HepG2 (cell line): ENCODE data around the gene TDRD1. TPM values are rescaled to one million over a fixed set of nuclear protein-coding genes. Genes with fewer than 3 reads are reported as not detected.
A peak's percentile ranks its signal among the peaks of the same experiment; 100 is the strongest.

Experiments
- ATAC-seq: fragments of 200-7000 bp; cut with Tn5 transposase; 3 replicates; pipeline ENCODE4 v1.9.1; 2020; ENCODE audit warnings: mild to moderate bottlenecking, moderate library complexity
- Bru-seq: library from RNA; stranded (reverse); fragments of 400-500 nt; gene quantifications from one replicate; lab custom pipeline; 2021; lab: Mats Ljungman, UMichigan
- BruChase-seq, 2 experiments: library from RNA; stranded (reverse); fragments of 400-500 nt; gene quantifications; one replicate each; lab custom pipeline; 2021; lab: Mats Ljungman, UMichigan
- BruUV-seq: library from RNA; stranded (reverse); fragments of 400-500 nt; replicated peaks from 2 replicates; lab custom pipeline; 2021; lab: Mats Ljungman, UMichigan
- CTCF ChIA-PET: fragments of 300-600 bp; formaldehyde crosslinking; extraction: SDS; loops from one replicate; lab custom pipeline; 2021; ENCODE audit warnings: low total read pairs, inconsistent platforms, low intra/inter-chr PET ratio; lab: Yijun Ruan, JAX
- POLR2A ChIA-PET: fragments of 350-600 bp; sonication (Branson Sonifier 250); formaldehyde crosslinking; loops from one replicate; lab custom pipeline; 2020; ENCODE audit warnings: antibody characterized with exemption, inconsistent platforms; lab: Yijun Ruan, JAX
- DNase-seq: peaks from one replicate; pipeline ENCODE4 v3.0.0-alpha.2; 2015; ENCODE audit warnings: low spot score
- FAIRE-seq: peaks from 3 replicates; lab custom pipeline; 2011; peaks lifted over from hg19 to GRCh38; lab: Jason Lieb, UNC
- H2AFZ ChIP-seq: one replicate; pipeline ENCODE4 v1.6.1; 2011; ENCODE audit warnings: low read length, inconsistent platforms
- H3K27ac ChIP-seq: fragments of 300-600 bp; 3 replicates; pipeline ENCODE4 v1.8.0; 2011; ENCODE audit warnings: mixed run types, mild to moderate bottlenecking, mixed read lengths, low read length, inconsistent platforms; ENCODE audit not compliant: insufficient read depth; ENCODE audit errors: extremely low read length
- H3K27me3 ChIP-seq, 2 experiments: fragments of 200-600 bp in 1 of 2; 2 replicates in 1 of 2; 3 replicates in 1 of 2; pipeline versions ENCODE4 v1.6.0 to v1.8.0; 2011; ENCODE audit warnings: low read length in 2 of 2, mild to moderate bottlenecking in 2 of 2, moderate library complexity in 2 of 2, inconsistent platforms in 1 of 2; ENCODE audit not compliant: insufficient read depth in 2 of 2, control insufficient read depth in 1 of 2
- H3K36me3 ChIP-seq, 2 experiments: fragments of 200-600 bp in 1 of 2; replicated peaks in 1 of 2; 2 replicates in 1 of 2; 3 replicates in 1 of 2; pipeline versions ENCODE4 v1.5.1 to v1.8.0; 2011; ENCODE audit warnings: low read length in 2 of 2, inconsistent platforms in 1 of 2; ENCODE audit not compliant: insufficient read depth in 2 of 2, control insufficient read depth in 1 of 2
- H3K4me1 ChIP-seq: 2 replicates; pipeline ENCODE4 v1.5.1; 2012; ENCODE audit warnings: low read length, inconsistent platforms; ENCODE audit not compliant: insufficient read depth
- H3K4me2 ChIP-seq: 2 replicates; pipeline ENCODE4 v1.6.0; 2011; ENCODE audit warnings: low read depth, low read length, inconsistent platforms
- H3K4me3 ChIP-seq, 3 experiments: fragments of 200-600 bp in 1 of 3; sonication (generic), shearing (Covaris generic) in 1 of 3; replicated peaks in 1 of 3; 2 replicates each; pipeline ENCODE4 v1.5.1; 2011 to 2016; ENCODE audit warnings: low read length in 3 of 3, inconsistent platforms in 2 of 3, low read depth in 2 of 3, mild to moderate bottlenecking in 2 of 3, control low read depth in 1 of 3, mixed read lengths in 1 of 3; ENCODE audit not compliant: insufficient read depth in 1 of 3
- H3K79me2 ChIP-seq: one replicate; pipeline ENCODE4 v1.6.1; 2011; ENCODE audit warnings: low read length, inconsistent platforms; ENCODE audit not compliant: insufficient read depth
- H3K9ac ChIP-seq: 2 replicates; pipeline ENCODE4 v1.6.0; 2011; ENCODE audit warnings: mild to moderate bottlenecking, low read depth, low read length, inconsistent platforms; ENCODE audit not compliant: insufficient read depth
- H3K9me3 ChIP-seq: 2 replicates; pipeline ENCODE4 v1.5.1; 2012; ENCODE audit warnings: mild to moderate bottlenecking, low read length
- H4K20me1 ChIP-seq: 2 replicates; pipeline ENCODE4 v1.6.0; 2011; ENCODE audit warnings: inconsistent platforms, mild to moderate bottlenecking, low read length, moderate library complexity; ENCODE audit not compliant: insufficient read depth
- HNF4G ChIP-seq, 2 experiments: sonication (generic) in 1 of 2; formaldehyde crosslinking in 1 of 2; IDR thresholded peaks; 2 replicates each; pipeline versions ENCODE4 v1.4.0 to v1.6.1; 2011 to 2020; ENCODE audit warnings: borderline replicate concordance in 2 of 2, low read depth in 2 of 2, mild to moderate bottlenecking in 2 of 2, low read length in 1 of 2, missing genetic modification reagents in 1 of 2, moderate library complexity in 1 of 2
- MIER2 ChIP-seq: IDR thresholded peaks from 2 replicates; pipeline ENCODE4 v1.6.1; 2016; ENCODE audit warnings: missing biosample characterization, missing genetic modification reagents
- MNT ChIP-seq: fragments of 450-650 bp; IDR thresholded peaks from 2 replicates; pipeline ENCODE4 v1.6.1; 2016
- MXD1 ChIP-seq: sonication (generic); formaldehyde crosslinking; IDR thresholded peaks from 2 replicates; pipeline ENCODE4 v1.4.0; 2020; ENCODE audit warnings: mild to moderate bottlenecking, missing genetic modification reagents
- ZNF687 ChIP-seq: sonication (generic); formaldehyde crosslinking; IDR thresholded peaks from 2 replicates; pipeline ENCODE4 v1.5.1; 2020; ENCODE audit warnings: mild to moderate bottlenecking, missing genetic modification reagents, moderate library complexity
- WGBS: methylation state at CpG from one replicate; pipeline ENCODE4 v1.1.6; 2017; ENCODE audit warnings: low lambda C conversion rate; 5-methylcytosine and 5-hydroxymethylcytosine counted together
- in situ Hi-C: cut with HindIII; loops from 2 replicates; pipeline ENCODE4 v1.10.0; 2017; ENCODE audit warnings: low pct_unique_long_range_greater_than_20kb; ENCODE audit not compliant: extremely low pct_ligation_motif_present
- intact Hi-C: fragments of 100-400 bp; cut with micrococcal nuclease; formaldehyde crosslinking; loops from one replicate; pipeline ENCODE4 v1.10.0; 2022; ENCODE audit not compliant: unreplicated experiment
- long read RNA-seq, 2 experiments: library from RNA in 1 of 2; library from polyadenylated mRNA in 1 of 2; stranded (forward) in 1 of 2; unstranded in 1 of 2; transcript quantifications; one replicate each; pipeline ENCODE4 v2.0.0, GENCODE V29; 2019 to 2022
- polyA minus RNA-seq, 3 experiments: library from RNA; depleted of rRNA, polyadenylated mRNA; stranded (reverse); fragments of >200 nt; gene quantifications; 2 replicates each; pipeline ENCODE4 v1.2.3, GENCODE V29; 2011; ENCODE audit warnings: low replicate concordance in 1 of 3
- polyA plus RNA-seq, 8 experiments: library from polyadenylated mRNA; depleted of rRNA in 3 of 8; stranded (reverse) in 7 of 8; unstranded in 1 of 8; fragments of >200 nt; fragmentation: Illumina TruSeq in 4 of 8; extraction: Trizol in 4 of 8; gene quantifications; 2 replicates each; pipeline versions ENCODE4 v1.2.1 to v1.2.3, GENCODE V29; 2011 to 2016; ENCODE audit warnings: low read depth in 4 of 8, missing spikeins in 1 of 8, mixed read lengths in 1 of 8; ENCODE audit not compliant: insufficient read depth in 1 of 8
- total RNA-seq, 5 experiments: library from RNA; depleted of rRNA; stranded (reverse); fragments of >200 nt; fragmentation: Illumina TruSeq; extraction: Trizol; gene quantifications; 2 replicates each; pipeline ENCODE4 v1.2.3, GENCODE V29; 2016; ENCODE audit warnings: low read depth in 1 of 5

Gene TDRD1
- total RNA-seq (2016; rRNA removed; fragmentation: Illumina TruSeq; extraction: Trizol): not detected in 2 replicates
- total RNA-seq (2016; cell fraction: cytosol; rRNA removed; fragmentation: Illumina TruSeq; extraction: Trizol; ENCODE audit: low read depth): not detected in 2 replicates
- not detected in 2 replicates for total RNA-seq (2016; cell fraction: insoluble cytoplasmic fraction; rRNA removed; fragmentation: Illumina TruSeq; extraction: Trizol)
- total RNA-seq (2016; cell fraction: membrane; rRNA removed; fragmentation: Illumina TruSeq; extraction: Trizol): not detected in 2 replicates
- total RNA-seq (2016; cell fraction: nucleus; rRNA removed; fragmentation: Illumina TruSeq; extraction: Trizol): not detected in 2 replicates
- polyA plus RNA-seq (2011; rRNA removed): not detected in 2 replicates
- polyA plus RNA-seq (2011; cell fraction: cytosol; rRNA removed): not detected in 2 replicates
- not detected in 2 replicates for polyA plus RNA-seq (2011; cell fraction: nucleus; rRNA removed)
- polyA plus RNA-seq (2012): not detected in 2 replicates
- polyA plus RNA-seq (2016; cell fraction: cytosol; fragmentation: Illumina TruSeq; extraction: Trizol; ENCODE audit: low read depth): not detected in 2 replicates
- polyA plus RNA-seq (2016; cell fraction: insoluble cytoplasmic fraction; fragmentation: Illumina TruSeq; extraction: Trizol; ENCODE audit: low read depth): not detected in 2 replicates
- not detected in 2 replicates for polyA plus RNA-seq (2016; cell fraction: membrane; fragmentation: Illumina TruSeq; extraction: Trizol; ENCODE audit: low read depth)
- not detected in 2 replicates for polyA plus RNA-seq (2016; cell fraction: nucleus; fragmentation: Illumina TruSeq; extraction: Trizol; ENCODE audit: insufficient read depth, low read depth)
- polyA minus RNA-seq (2011; rRNA and poly(A)+ RNA removed; ENCODE audit: low replicate concordance): not detected in 2 replicates
- not detected in 2 replicates for polyA minus RNA-seq (2011; cell fraction: cytosol; rRNA and poly(A)+ RNA removed)
- polyA minus RNA-seq (2011; cell fraction: nucleus; rRNA and poly(A)+ RNA removed): not detected in 2 replicates
- Bru-seq, nascent RNA: not detected
- BruChase-seq, experiment 1, labeled RNA remaining after a 6-hour chase: not detected
- not detected for BruChase-seq, experiment 2, labeled RNA remaining after a 2-hour chase
- long read RNA-seq, experiment 1: 0 reads
- long read RNA-seq, experiment 2: 0 reads

- POLR2A ChIA-PET: no interaction called here
- no peaks in the 10 kb centered on the region for H4K20me1 ChIP-seq
- H3K36me3 ChIP-seq: no peaks in the 10 kb centered on the region
- no peak for TF ChIP-seq MXD1 (CRISPR knock-in tag)
- TF ChIP-seq MIER2 (CRISPR knock-in tag): no peak
- TF ChIP-seq HNF4G (IDR thresholded peaks at IDR 0.05; ENCODE audit: borderline replicate concordance, low read depth, low read length): no peak
- TF ChIP-seq HNF4G (CRISPR knock-in tag; IDR thresholded peaks at IDR 0.05; ENCODE audit: borderline replicate concordance, low read depth): no peak
- TF ChIP-seq ZNF687 (CRISPR knock-in tag): 0 out of 2 replicates have a peak, but pooled peaks have one; percentile 9
- peak; percentile 91 for TF ChIP-seq MNT
- peaks cover 0 to 1% of the 10 kb centered on the region in 2 experiments; a peak in 1 of 5 replicates for H3K27me3 ChIP-seq
- no TSS peak for BruUV-seq
- FAIRE-seq (no peak), ATAC-seq (no peak), DNase-seq (no peak)
- in situ Hi-C loops (no loop called here), intact Hi-C loops (no loop called here)
- peak within 1 kb of the TSS; percentile 35 for H3K4me2 ChIP-seq
- H2AFZ ChIP-seq: no peak within 1 kb of the TSS
- H3K4me3 ChIP-seq: no peak within 1 kb of the TSS; a peak in 1 of 6 replicates
- H3K79me2 ChIP-seq: no peaks in the 10 kb centered on the region
- 0 out of 2 replicates have a peak, but pooled peaks cover 5% of the 10 kb centered on the region for H3K4me1 ChIP-seq
- no peak within 1 kb of the TSS for H3K27ac ChIP-seq
- H3K9me3 ChIP-seq: no peaks in the 10 kb centered on the region
- WGBS: 70% methylated on average over 19 of the region's 28 CpGs
- CTCF ChIA-PET: no interaction called here
- no peak within 1 kb of the TSS for H3K9ac ChIP-seq
These were observed at the start of gene TDRD1 for GRCh38 chr10:114179148-114179547. TSS of gene TDRD1 (plus strand) at chr10:114179353. CDS start at chr10:114187832, 8,479 bp downstream.
